Measurements from ENCODE around the gene BIN2.
"Not testable (repeated sequence)": the region's sequence is repeated elsewhere in the genome, so short reads cannot be mapped to it uniquely, and the experiment has no call there.

BIN2 gene

GRCh38 chr12:51346581-51346980 lies 22.6 kb upstream of the BIN2 start, which contains the start of gene CELA1:
CELA1 (minus strand) TSS chr12:51346679; CDS start chr12:51346638, 41 bp downstream.
- no peak within 1 kb of the TSS for H3K4me3 ChIP-seq (ENCODE audit: low read depth, low read length)
- no peak for TF ChIP-seq CTCF (conservative IDR thresholded peaks at IDR 0.05; ENCODE audit: low read depth, low read length)
- no peak for DNase-seq (ENCODE audit: low read depth)

- no peak overlapping the region for H3K4me3 ChIP-seq (ENCODE audit: low read depth, low read length)
- peak; percentile 33 for DNase-seq (ENCODE audit: low read depth)
Observed at GRCh38 chr12:51345681-51346080, 21.7 kb upstream of the BIN2 start.

GRCh38 chr12:51343201-51343600 lies 19.2 kb upstream of the BIN2 start:
- H3K4me3 ChIP-seq (ENCODE audit: low read depth, low read length), result no peak overlapping the region
- no peak for TF ChIP-seq CTCF (conservative IDR thresholded peaks at IDR 0.05; ENCODE audit: low read depth, low read length)
- no peak for DNase-seq (ENCODE audit: low read depth)

More at GRCh38 chr12:51345681-51346080, 21.7 kb upstream of the BIN2 start:
- TF ChIP-seq CTCF (conservative IDR thresholded peaks at IDR 0.05; ENCODE audit: low read depth, low read length), result no peak

- DNase-seq (ENCODE audit: low read depth), result no peak
- TF ChIP-seq CTCF (conservative IDR thresholded peaks at IDR 0.05; ENCODE audit: low read depth, low read length), result no peak
- no peak overlapping the region for H3K4me3 ChIP-seq (ENCODE audit: low read depth, low read length)
Observed at GRCh38 chr12:51342416-51342815, 18.4 kb upstream of the BIN2 start.

DNA sequence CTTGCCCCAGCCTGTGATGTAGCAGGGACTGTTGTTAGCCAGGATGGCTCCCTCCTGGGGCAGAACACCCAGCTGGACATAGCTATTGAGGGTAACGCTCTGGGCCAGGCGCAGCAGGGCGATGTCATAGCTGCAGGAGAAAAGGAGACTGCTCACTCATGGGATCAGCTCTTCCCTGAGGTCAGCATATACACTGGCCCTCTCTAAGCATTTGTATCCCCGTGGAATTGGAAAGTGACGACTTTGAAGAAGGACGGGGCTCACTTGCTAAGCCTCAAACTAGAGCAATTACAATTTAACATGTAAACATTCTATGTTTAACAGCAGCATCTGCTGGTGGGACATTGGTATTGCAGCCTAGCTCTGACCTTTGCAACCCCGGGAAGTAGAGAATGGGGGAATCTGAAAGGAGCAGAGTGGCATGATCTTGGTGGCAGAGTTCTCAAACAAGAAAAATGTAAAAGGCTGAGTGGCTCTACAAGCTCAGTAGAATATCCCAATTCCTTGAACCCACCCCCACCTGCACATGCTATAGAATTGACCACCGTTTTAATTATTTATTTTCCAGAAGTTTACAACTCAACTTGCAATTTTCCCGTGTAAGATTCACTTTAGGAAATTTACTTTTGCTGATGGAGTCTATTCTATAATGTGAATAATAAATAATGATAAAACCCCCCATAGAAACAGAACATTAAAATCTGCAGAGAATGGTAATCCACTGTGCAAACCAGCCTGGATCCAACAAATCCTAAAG lies 17.5 kb upstream of the BIN2 start:
- H3K4me3 ChIP-seq (ENCODE audit: low read depth, low read length), result peak overlapping the region; percentile 36
- peak; percentile 99 for TF ChIP-seq CTCF (conservative IDR thresholded peaks at IDR 0.05; ENCODE audit: low read depth, low read length)
- peak; percentile 78 for DNase-seq (ENCODE audit: low read depth)

DNA sequence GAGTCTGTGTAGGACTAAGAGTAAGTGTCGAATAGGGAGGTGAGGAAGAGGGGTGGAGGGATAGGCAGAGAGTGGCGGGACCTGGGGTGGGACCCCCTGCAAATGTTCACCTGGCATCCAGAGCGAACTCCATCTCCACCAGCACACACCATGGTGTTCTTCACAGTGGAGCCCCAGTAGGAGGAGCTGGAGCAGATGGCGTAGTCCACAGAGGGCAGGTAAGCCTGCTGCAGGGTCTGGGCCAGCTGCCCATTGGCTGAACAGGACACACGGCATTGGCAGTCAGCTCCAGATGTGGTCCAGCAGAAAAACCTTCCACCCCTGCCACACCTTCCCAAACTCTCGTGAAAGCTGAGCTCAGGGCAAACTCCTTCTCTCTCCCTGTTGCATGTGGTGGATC lies 15.8 kb upstream of the BIN2 start:
- no peak overlapping the region for H3K4me3 ChIP-seq (ENCODE audit: low read depth, low read length)
- DNase-seq (ENCODE audit: low read depth), result no peak
- TF ChIP-seq CTCF (conservative IDR thresholded peaks at IDR 0.05; ENCODE audit: low read depth, low read length), result no peak

GRCh38 chr12:51337336-51337735 lies 13.4 kb upstream of the BIN2 start:
- not testable (repeated sequence) for H3K4me3 ChIP-seq (ENCODE audit: low read depth, low read length); DNase-seq (ENCODE audit: low read depth)

All from choroid plexus epithelial cell (primary cell).